Neural crest cell (in vitro differentiated cells): Measurements from ENCODE around the gene BTF3. TPM values are rescaled to one million over a fixed set of nuclear protein-coding genes. Genes with fewer than 3 reads are reported as not detected.
"Not testable (repeated sequence)": the region's sequence is repeated elsewhere in the genome, so short reads cannot be mapped to it uniquely, and the experiment has no call there.

Source experiments
- DNase-seq: peaks from one replicate; pipeline ENCODE4 v3.0.0; 2021; ENCODE audit warnings: low read depth, mixed read lengths, low spot score
- H3K27ac Mint-ChIP-seq: one replicate; pipeline ENCODE4 v1.8.0; 2021; ENCODE audit warnings: mild to moderate bottlenecking, mixed read lengths; ENCODE audit not compliant: unreplicated experiment
- H3K27me3 Mint-ChIP-seq: 2 replicates; pipeline ENCODE4 v1.8.0; 2021; ENCODE audit warnings: low read depth, mild to moderate bottlenecking, mixed read lengths
- H3K36me3 Mint-ChIP-seq: 2 replicates; pipeline ENCODE4 v1.8.0; 2021; ENCODE audit warnings: low read depth, mild to moderate bottlenecking, mixed read lengths
- H3K4me1 Mint-ChIP-seq: 2 replicates; pipeline ENCODE4 v1.8.0; 2021; ENCODE audit warnings: mixed read lengths
- H3K4me3 Mint-ChIP-seq: one replicate; pipeline ENCODE4 v1.8.0; 2021; ENCODE audit warnings: mild to moderate bottlenecking, mixed read lengths
- H3K9me3 Mint-ChIP-seq: 2 replicates; pipeline ENCODE4 v1.8.0; 2021; ENCODE audit warnings: mixed read lengths
- total RNA-seq: library from RNA; stranded (reverse); gene quantifications from 2 replicates; pipeline ENCODE4 v1.2.1, GENCODE V29; 2021
- TF ChIP-seq, protein P1 (sequence below): fragments of 200-600 bp; sonication (generic); conservative IDR thresholded peaks from 2 replicates; pipeline ENCODE4 v1.5.0; 2021; ENCODE audit warnings: antibody characterized with exemption, mild to moderate bottlenecking

Gene BTF3
- total RNA-seq, 1 donor from 2014 or later, result 589 TPM

DNA sequence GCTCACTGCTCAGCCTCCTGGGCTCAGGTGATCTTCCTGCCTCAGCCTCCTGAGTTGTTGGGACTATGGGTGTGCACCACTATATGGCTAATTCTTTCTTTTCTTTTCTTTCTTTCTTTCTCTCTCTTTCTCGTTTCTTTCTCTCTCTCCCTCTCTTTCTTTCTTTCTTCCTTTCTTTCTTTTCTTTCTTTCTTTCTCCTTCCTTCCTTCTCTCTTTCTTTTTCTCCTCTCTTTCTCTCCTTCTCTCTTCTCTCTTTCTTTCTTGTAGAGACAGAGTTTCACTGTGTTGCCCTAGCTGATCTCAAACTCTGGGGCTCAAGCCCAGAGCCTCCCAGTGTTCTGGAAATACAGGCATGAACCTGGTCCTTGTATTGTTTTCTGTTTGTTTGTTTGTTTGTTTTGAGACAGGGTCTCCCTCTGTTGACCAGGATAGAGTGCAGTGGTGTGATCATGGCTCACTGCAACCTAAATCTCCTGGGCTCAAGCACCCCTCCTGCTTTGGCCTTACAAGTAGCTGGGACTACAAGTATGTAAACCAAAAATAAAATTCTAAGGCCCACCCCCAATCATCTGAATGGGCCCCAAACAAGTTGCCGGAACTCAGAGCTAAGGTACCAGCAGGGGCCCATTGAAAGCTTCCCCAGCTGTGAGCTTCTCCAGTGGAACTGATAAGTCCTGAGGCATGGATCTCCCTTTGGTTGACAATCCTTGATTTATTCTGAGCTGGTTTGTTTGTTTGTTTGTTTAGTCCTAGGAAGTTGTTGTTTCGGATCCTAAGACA, 11.9 kb upstream of the BTF3 start:
- no peak for DNase-seq
- H3K27ac Mint-ChIP-seq, result no peak overlapping the region
- H3K4me1 Mint-ChIP-seq, result no peaks in the 10 kb centered on the region
- no peak overlapping the region for H3K4me3 Mint-ChIP-seq
- TF ChIP-seq, protein P1, sequence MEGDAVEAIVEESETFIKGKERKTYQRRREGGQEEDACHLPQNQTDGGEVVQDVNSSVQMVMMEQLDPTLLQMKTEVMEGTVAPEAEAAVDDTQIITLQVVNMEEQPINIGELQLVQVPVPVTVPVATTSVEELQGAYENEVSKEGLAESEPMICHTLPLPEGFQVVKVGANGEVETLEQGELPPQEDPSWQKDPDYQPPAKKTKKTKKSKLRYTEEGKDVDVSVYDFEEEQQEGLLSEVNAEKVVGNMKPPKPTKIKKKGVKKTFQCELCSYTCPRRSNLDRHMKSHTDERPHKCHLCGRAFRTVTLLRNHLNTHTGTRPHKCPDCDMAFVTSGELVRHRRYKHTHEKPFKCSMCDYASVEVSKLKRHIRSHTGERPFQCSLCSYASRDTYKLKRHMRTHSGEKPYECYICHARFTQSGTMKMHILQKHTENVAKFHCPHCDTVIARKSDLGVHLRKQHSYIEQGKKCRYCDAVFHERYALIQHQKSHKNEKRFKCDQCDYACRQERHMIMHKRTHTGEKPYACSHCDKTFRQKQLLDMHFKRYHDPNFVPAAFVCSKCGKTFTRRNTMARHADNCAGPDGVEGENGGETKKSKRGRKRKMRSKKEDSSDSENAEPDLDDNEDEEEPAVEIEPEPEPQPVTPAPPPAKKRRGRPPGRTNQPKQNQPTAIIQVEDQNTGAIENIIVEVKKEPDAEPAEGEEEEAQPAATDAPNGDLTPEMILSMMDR, result no peak
- no peaks in the 10 kb centered on the region for H3K36me3 Mint-ChIP-seq
- H3K9me3 Mint-ChIP-seq, result no peaks in the 10 kb centered on the region
- H3K27me3 Mint-ChIP-seq, result peaks cover 26% of the 10 kb centered on the region

DNA sequence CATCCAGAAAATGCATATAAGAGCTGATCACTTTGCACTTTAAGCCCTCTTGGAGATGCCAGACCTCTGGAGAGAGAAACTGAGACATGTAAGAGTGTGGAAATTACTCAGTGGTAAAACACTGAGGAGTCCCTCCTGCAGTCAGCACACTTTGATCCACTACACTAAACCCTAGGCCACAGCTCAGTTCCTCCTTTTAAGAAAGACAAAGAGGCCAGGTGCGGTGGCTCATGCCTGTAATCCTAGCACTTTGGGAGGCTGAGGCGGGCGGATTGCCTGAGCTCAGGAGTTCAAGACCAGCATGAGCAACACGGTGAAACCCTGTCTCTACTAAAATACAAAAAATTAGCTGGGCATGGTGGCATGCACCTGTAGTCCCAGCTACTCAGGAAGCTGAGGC, 11.0 kb upstream of the BTF3 start:
- H3K27ac Mint-ChIP-seq, H3K9me3 Mint-ChIP-seq, H3K36me3 Mint-ChIP-seq, H3K4me3 Mint-ChIP-seq, DNase-seq, H3K4me1 Mint-ChIP-seq: not testable (repeated sequence)
- peaks cover 26% of the 10 kb centered on the region for H3K27me3 Mint-ChIP-seq

DNA sequence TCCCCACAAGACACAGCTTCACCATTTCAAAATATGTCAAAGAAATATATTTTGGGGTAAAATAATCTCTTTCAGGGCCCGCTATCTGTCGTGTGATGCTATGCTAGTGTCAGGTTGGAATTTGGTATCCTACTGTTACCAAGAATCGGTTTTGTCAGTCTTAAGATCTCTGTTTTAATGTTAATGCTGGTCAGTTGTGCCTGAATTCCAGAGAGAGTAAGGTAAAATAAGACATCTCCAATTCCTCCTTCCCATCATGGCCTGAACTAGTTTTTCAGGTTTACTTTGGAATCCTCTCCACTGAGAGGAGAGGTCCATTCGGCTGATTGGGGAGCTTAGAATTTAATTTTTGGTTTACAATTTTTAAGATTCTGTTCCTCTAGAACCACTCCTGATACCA, 10.4 kb upstream of the BTF3 start:
- DNase-seq, result no peak
- H3K36me3 Mint-ChIP-seq, result no peaks in the 10 kb centered on the region
- no peak overlapping the region for H3K4me3 Mint-ChIP-seq
- no peaks in the 10 kb centered on the region for H3K4me1 Mint-ChIP-seq
- H3K9me3 Mint-ChIP-seq, result no peaks in the 10 kb centered on the region
- TF ChIP-seq, protein P1, result no peak
- H3K27ac Mint-ChIP-seq, result no peak overlapping the region
- peaks cover 29% of the 10 kb centered on the region for H3K27me3 Mint-ChIP-seq

DNA sequence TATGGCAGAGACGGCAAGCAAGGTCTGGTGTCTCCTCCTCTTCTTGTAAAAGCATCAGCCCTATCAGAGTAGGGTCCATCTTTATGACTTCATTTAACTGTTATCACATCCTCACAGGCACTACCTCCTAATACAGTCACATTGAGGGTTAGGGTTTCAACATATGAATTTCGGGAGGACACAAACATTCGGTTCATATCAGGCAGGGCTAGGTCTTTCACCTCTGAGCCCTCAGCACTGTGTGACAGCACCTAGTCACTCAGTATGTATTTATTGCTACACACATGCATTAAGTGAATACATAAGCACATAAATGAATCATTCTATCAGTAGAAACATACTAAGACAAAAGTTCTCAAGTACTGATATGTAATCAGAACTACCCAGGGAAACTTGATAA, 9.4 kb upstream of the BTF3 start:
- Mint-ChIP-seq H3K27me3 (peaks cover 34% of the 10 kb centered on the region), H3K4me3 (no peak overlapping the region), H3K27ac (no peak overlapping the region), H3K9me3 (no peaks in the 10 kb centered on the region), H3K4me1 (no peaks in the 10 kb centered on the region), H3K36me3 (no peaks in the 10 kb centered on the region)
- TF ChIP-seq, protein P1, result no peak
- no peak for DNase-seq

DNA sequence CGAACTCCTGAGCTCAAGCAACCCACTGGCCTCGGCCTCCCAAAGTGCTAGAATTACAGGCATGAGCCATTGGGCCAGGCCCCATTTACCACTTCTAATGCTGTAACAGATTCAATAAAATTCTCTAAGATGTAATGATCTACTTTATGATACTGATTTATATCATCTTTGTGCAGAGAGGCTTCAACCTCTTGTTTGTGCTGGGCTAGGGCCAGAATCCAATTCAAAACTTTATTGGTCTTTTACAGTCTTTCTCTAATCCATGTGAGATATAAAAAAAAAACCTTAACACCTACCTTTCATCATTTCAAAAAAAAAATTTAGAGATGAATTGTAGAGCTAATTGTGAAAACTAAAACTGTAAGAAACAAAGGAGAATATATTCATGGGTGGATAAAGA, 8.2 kb upstream of the BTF3 start:
- TF ChIP-seq, protein P1, result no peak
- no peak for DNase-seq
- Mint-ChIP-seq H3K27ac (no peak overlapping the region), H3K9me3 (no peaks in the 10 kb centered on the region), H3K4me1 (no peaks in the 10 kb centered on the region), H3K27me3 (peaks cover 34% of the 10 kb centered on the region), H3K4me3 (no peak overlapping the region), H3K36me3 (no peaks in the 10 kb centered on the region)

- H3K36me3 Mint-ChIP-seq, result no peaks in the 10 kb centered on the region
- TF ChIP-seq, protein P1, result no peak
- H3K9me3 Mint-ChIP-seq, result no peaks in the 10 kb centered on the region
- H3K27ac Mint-ChIP-seq, result no peak overlapping the region
- H3K27me3 Mint-ChIP-seq, result peaks cover 33% of the 10 kb centered on the region
- no peak overlapping the region for H3K4me3 Mint-ChIP-seq
- no peaks in the 10 kb centered on the region for H3K4me1 Mint-ChIP-seq
- DNase-seq, result no peak
Measured at GRCh38 chr5:73491155-73491554, 7.1 kb upstream of the BTF3 start.
